DMS 273 (cell line): ENCODE results near the gene FAAP20.

ENCODE experiments used
- DNase-seq: peaks from one replicate; lab custom pipeline; 2025; ENCODE audit not compliant: unreplicated experiment; lab: John Stamatoyannopoulos, UW

FAAP20 gene

GRCh38 chr1:2230781-2231531 is 36.4 kb upstream of the FAAP20 start:
- peak; percentile 71 for DNase-seq

- peak; percentile 70 for DNase-seq
Measured at GRCh38 chr1:2229911-2230731, 35.5 kb upstream of the FAAP20 start.

- peak; percentile 86 for DNase-seq
Measured at GRCh38 chr1:2229037-2229864, 34.7 kb upstream of the FAAP20 start.

- peak; percentile 70 for DNase-seq
Measured at GRCh38 chr1:2228694-2229036, 34.1 kb upstream of the FAAP20 start.

- peak; percentile 67 for DNase-seq
Measured at GRCh38 chr1:2228157-2228594, 33.6 kb upstream of the FAAP20 start, which contains the start of gene SKI. SKI (plus strand) TSS chr1:2228319; CDS start chr1:2228767, 448 bp downstream.

- DNase-seq: peak; percentile 98
Measured at GRCh38 chr1:2227346-2228156, 33.0 kb upstream of the FAAP20 start.

GRCh38 chr1:2226525-2227345 is 32.2 kb upstream of the FAAP20 start:
- no peak for DNase-seq

GRCh38 chr1:2224631-2225428 is 30.3 kb upstream of the FAAP20 start:
- no peak for DNase-seq

- no peak for DNase-seq
Measured at GRCh38 chr1:2224170-2224584, 29.6 kb upstream of the FAAP20 start.

- no peak for DNase-seq
Measured at GRCh38 chr1:2221271-2221670, 26.7 kb upstream of the FAAP20 start.

GRCh38 chr1:2216767-2217058 is 22.1 kb upstream of the FAAP20 start:
- DNase-seq: no peak

GRCh38 chr1:2215909-2216766 is 21.6 kb upstream of the FAAP20 start:
- no peak for DNase-seq

- no peak for DNase-seq
Measured at GRCh38 chr1:2215329-2215728, 20.8 kb upstream of the FAAP20 start.

GRCh38 chr1:2214541-2215241 is 20.1 kb upstream of the FAAP20 start:
- no peak for DNase-seq

GRCh38 chr1:2213576-2214505 is 19.3 kb upstream of the FAAP20 start:
- no peak for DNase-seq
